ENCODE data around the gene STIM1.

- TF ChIP-seq CTCF (IDR thresholded peaks at IDR 0.05) (no peak), POLR2A (IDR thresholded peaks at IDR 0.05) (no peak)
Measured at GRCh38 chr11:3845670-3846069, 9.8 kb upstream of the STIM1 start.
